NB4 (cell line): ENCODE data around the gene TANC2.

Source experiments
- CTCF ChIP-seq: IDR thresholded peaks from one replicate; pipeline ENCODE4 v1.5.1; 2012; ENCODE audit warnings: low read depth, low read length
- MYC ChIP-seq: IDR thresholded peaks from 2 replicates; pipeline ENCODE4 v1.6.1; 2011; ENCODE audit warnings: low read depth, low read length
- POLR2A ChIP-seq: IDR thresholded peaks from 2 replicates; pipeline ENCODE4 v1.6.1; 2011; ENCODE audit warnings: mild to moderate bottlenecking; ENCODE audit not compliant: insufficient read length; ENCODE audit errors: extremely low read depth
- TF ChIP-seq, protein P1 (sequence below): IDR thresholded peaks from 2 replicates; pipeline ENCODE4 v1.6.1; 2011; ENCODE audit warnings: low read depth, low read length

GRCh38 chr17:62935098-62935497 lies 30.9 kb upstream of the TANC2 start:
- TF ChIP-seq POLR2A: no peak
- no peak for TF ChIP-seq CTCF
- TF ChIP-seq, protein P1, sequence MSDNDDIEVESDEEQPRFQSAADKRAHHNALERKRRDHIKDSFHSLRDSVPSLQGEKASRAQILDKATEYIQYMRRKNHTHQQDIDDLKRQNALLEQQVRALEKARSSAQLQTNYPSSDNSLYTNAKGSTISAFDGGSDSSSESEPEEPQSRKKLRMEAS: no peak
- TF ChIP-seq MYC: no peak
